HCT116 (cell line): ENCODE data around the gene MAP6D1.

Source experiments
- CBX3 ChIP-seq: IDR thresholded peaks from 2 replicates; pipeline ENCODE4 v1.6.1; 2012; ENCODE audit warnings: low read depth
- CEBPB ChIP-seq: IDR thresholded peaks from 2 replicates; pipeline ENCODE4 v1.6.1; 2012; ENCODE audit warnings: low read depth
- EGR1 ChIP-seq: IDR thresholded peaks from 2 replicates; pipeline ENCODE4 v1.6.1; 2012; ENCODE audit warnings: low read depth
- EZH2phosphoT487 ChIP-seq: fragments of 200-600 bp; IDR thresholded peaks from 2 replicates; pipeline ENCODE4 v1.6.1; 2018; ENCODE audit warnings: antibody characterized with exemption, borderline replicate concordance
- POLR2A ChIP-seq: IDR thresholded peaks from 2 replicates; pipeline ENCODE4 v1.7.0; 2011; ENCODE audit warnings: borderline replicate concordance; ENCODE audit not compliant: insufficient read depth, insufficient read length; ENCODE audit errors: extremely low read depth
- POLR2AphosphoS5 ChIP-seq: IDR thresholded peaks from 2 replicates; pipeline ENCODE4 v1.6.1; 2011; ENCODE audit warnings: mild to moderate bottlenecking, low read depth, low read length, moderate library complexity
- SIN3A ChIP-seq: IDR thresholded peaks from 2 replicates; pipeline ENCODE4 v1.6.1; 2012; ENCODE audit warnings: low read depth
- SP1 ChIP-seq: IDR thresholded peaks from 2 replicates; pipeline ENCODE4 v1.6.1; 2012; ENCODE audit warnings: low read depth
- YY1 ChIP-seq: IDR thresholded peaks from 2 replicates; pipeline ENCODE4 v1.6.1; 2011; ENCODE audit warnings: low read length, low read depth, moderate library complexity, mild to moderate bottlenecking; ENCODE audit not compliant: insufficient replicate concordance; ENCODE audit errors: extremely low read depth
- ZNF274 ChIP-seq: fragments of 200-500 bp; sonication (Bioruptor generic); IDR thresholded peaks from 2 replicates; pipeline ENCODE4 v1.6.1; 2014; ENCODE audit warnings: mild to moderate bottlenecking, low read depth, low read length, inconsistent platforms
- TF ChIP-seq, protein P1 (sequence below), 3 experiments: fragments of 200-600 bp in 1 of 3; sonication (generic) in 1 of 3; IDR thresholded peaks in 2 of 3; conservative IDR thresholded peaks in 1 of 3; 2 replicates each; pipeline ENCODE4 v1.5.1; 2012 to 2017; ENCODE audit warnings: low read depth in 2 of 3, low read length in 2 of 3, antibody characterized with exemption in 1 of 3, borderline replicate concordance in 1 of 3, control low read depth in 1 of 3, mild to moderate bottlenecking in 1 of 3, mixed read lengths in 1 of 3, mixed run types in 1 of 3, moderate library complexity in 1 of 3; ENCODE audit not compliant: insufficient read depth in 1 of 3
- TF ChIP-seq, protein P2 (sequence below): IDR thresholded peaks from 2 replicates; pipeline ENCODE4 v1.6.1; 2012
- TF ChIP-seq, protein P3 (sequence below): IDR thresholded peaks from 2 replicates; pipeline ENCODE4 v1.6.1; 2012; ENCODE audit warnings: low read depth

- TF ChIP-seq EGR1, result no peak
- TF ChIP-seq, protein P1, sequence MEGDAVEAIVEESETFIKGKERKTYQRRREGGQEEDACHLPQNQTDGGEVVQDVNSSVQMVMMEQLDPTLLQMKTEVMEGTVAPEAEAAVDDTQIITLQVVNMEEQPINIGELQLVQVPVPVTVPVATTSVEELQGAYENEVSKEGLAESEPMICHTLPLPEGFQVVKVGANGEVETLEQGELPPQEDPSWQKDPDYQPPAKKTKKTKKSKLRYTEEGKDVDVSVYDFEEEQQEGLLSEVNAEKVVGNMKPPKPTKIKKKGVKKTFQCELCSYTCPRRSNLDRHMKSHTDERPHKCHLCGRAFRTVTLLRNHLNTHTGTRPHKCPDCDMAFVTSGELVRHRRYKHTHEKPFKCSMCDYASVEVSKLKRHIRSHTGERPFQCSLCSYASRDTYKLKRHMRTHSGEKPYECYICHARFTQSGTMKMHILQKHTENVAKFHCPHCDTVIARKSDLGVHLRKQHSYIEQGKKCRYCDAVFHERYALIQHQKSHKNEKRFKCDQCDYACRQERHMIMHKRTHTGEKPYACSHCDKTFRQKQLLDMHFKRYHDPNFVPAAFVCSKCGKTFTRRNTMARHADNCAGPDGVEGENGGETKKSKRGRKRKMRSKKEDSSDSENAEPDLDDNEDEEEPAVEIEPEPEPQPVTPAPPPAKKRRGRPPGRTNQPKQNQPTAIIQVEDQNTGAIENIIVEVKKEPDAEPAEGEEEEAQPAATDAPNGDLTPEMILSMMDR (IDR thresholded peaks at IDR 0.05 in 2 of 3, conservative IDR thresholded peaks at IDR 0.05 in 1 of 3; ENCODE audit: borderline replicate concordance in 1 of 3, insufficient read depth in 1 of 3, low read depth in 2 of 3, low read length in 2 of 3), result no peak
- no peak for TF ChIP-seq POLR2AphosphoS5
- TF ChIP-seq, protein P2, sequence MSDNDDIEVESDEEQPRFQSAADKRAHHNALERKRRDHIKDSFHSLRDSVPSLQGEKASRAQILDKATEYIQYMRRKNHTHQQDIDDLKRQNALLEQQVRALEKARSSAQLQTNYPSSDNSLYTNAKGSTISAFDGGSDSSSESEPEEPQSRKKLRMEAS, result no peak
- no peak for TF ChIP-seq EZH2phosphoT487
- no peak for TF ChIP-seq SIN3A
- no peak for TF ChIP-seq ZNF274
- no peak for TF ChIP-seq POLR2A
- no peak for TF ChIP-seq YY1
- TF ChIP-seq CBX3, result no peak
- no peak for TF ChIP-seq SP1
- TF ChIP-seq, protein P3, sequence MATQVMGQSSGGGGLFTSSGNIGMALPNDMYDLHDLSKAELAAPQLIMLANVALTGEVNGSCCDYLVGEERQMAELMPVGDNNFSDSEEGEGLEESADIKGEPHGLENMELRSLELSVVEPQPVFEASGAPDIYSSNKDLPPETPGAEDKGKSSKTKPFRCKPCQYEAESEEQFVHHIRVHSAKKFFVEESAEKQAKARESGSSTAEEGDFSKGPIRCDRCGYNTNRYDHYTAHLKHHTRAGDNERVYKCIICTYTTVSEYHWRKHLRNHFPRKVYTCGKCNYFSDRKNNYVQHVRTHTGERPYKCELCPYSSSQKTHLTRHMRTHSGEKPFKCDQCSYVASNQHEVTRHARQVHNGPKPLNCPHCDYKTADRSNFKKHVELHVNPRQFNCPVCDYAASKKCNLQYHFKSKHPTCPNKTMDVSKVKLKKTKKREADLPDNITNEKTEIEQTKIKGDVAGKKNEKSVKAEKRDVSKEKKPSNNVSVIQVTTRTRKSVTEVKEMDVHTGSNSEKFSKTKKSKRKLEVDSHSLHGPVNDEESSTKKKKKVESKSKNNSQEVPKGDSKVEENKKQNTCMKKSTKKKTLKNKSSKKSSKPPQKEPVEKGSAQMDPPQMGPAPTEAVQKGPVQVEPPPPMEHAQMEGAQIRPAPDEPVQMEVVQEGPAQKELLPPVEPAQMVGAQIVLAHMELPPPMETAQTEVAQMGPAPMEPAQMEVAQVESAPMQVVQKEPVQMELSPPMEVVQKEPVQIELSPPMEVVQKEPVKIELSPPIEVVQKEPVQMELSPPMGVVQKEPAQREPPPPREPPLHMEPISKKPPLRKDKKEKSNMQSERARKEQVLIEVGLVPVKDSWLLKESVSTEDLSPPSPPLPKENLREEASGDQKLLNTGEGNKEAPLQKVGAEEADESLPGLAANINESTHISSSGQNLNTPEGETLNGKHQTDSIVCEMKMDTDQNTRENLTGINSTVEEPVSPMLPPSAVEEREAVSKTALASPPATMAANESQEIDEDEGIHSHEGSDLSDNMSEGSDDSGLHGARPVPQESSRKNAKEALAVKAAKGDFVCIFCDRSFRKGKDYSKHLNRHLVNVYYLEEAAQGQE, result no peak
- TF ChIP-seq CEBPB, result no peak
These were observed 14.4 kb upstream of the MAP6D1 start for GRCh38 chr3:183839751-183840150.
